Neuronal stem cell (in vitro differentiated cells): ENCODE results near the gene TBK1.

Experiments used
- DNase-seq: peaks from one replicate; pipeline ENCODE4 v3.0.0-alpha.2; 2013; ENCODE audit warnings: low spot score
- H2AFZ ChIP-seq: one replicate; pipeline ENCODE4 v1.6.1; 2013; ENCODE audit warnings: mild to moderate bottlenecking, low read length, inconsistent platforms
- H2AK5ac ChIP-seq: 2 replicates; pipeline ENCODE4 v1.6.1; 2013; ENCODE audit warnings: low read depth, mild to moderate bottlenecking, inconsistent platforms, low read length, moderate library complexity, mixed read lengths
- H2BK120ac ChIP-seq: 2 replicates; pipeline ENCODE4 v1.6.1; 2013; ENCODE audit warnings: low read depth, mild to moderate bottlenecking, inconsistent platforms, low read length, moderate library complexity, mixed read lengths
- H2BK12ac ChIP-seq: one replicate; pipeline ENCODE4 v1.6.1; 2013; ENCODE audit warnings: low read length, inconsistent platforms
- H2BK15ac ChIP-seq: 2 replicates; pipeline ENCODE4 v1.6.1; 2013; ENCODE audit warnings: mild to moderate bottlenecking, low read length, inconsistent platforms, mixed read lengths
- H2BK5ac ChIP-seq: one replicate; pipeline ENCODE4 v1.6.1; 2013; ENCODE audit warnings: inconsistent platforms, mild to moderate bottlenecking, low read length, moderate library complexity
- H3K14ac ChIP-seq: one replicate; pipeline ENCODE4 v1.6.1; 2013; ENCODE audit warnings: low read length, inconsistent platforms
- H3K18ac ChIP-seq: 2 replicates; pipeline ENCODE4 v1.6.1; 2013; ENCODE audit warnings: low read length, inconsistent platforms
- H3K23ac ChIP-seq: 2 replicates; pipeline ENCODE4 v1.6.1; 2013; ENCODE audit warnings: low read depth, mild to moderate bottlenecking, mixed read lengths, low read length, inconsistent platforms; ENCODE audit not compliant: poor library complexity
- H3K27ac ChIP-seq: replicated peaks from 3 replicates; pipeline ENCODE4 v1.5.1; 2013; ENCODE audit warnings: low read length, inconsistent platforms
- H3K27me3 ChIP-seq, 3 experiments: 2 replicates each; pipeline ENCODE4 v1.6.1; 2013; ENCODE audit warnings: low read length in 3 of 3, mild to moderate bottlenecking in 2 of 3, inconsistent platforms in 1 of 3, low read depth in 1 of 3, mixed read lengths in 1 of 3, moderate library complexity in 1 of 3; ENCODE audit not compliant: control insufficient read depth in 3 of 3, insufficient read depth in 3 of 3
- H3K36me3 ChIP-seq, 2 donors: replicated peaks in 1 of 2; 2 replicates each; pipeline ENCODE4 v1.6.1; 2013; ENCODE audit warnings: low read length in 2 of 2; ENCODE audit not compliant: control insufficient read depth in 2 of 2, insufficient read depth in 2 of 2
- H3K4ac ChIP-seq: 2 replicates; pipeline ENCODE4 v1.6.1; 2013; ENCODE audit warnings: inconsistent platforms, mild to moderate bottlenecking, low read length, moderate library complexity
- H3K4me1 ChIP-seq, 2 donors: 1 replicate in 1 of 2; 2 replicates in 1 of 2; pipeline ENCODE4 v1.6.1; 2013; ENCODE audit warnings: low read length in 2 of 2, low read depth in 1 of 2; ENCODE audit not compliant: control insufficient read depth in 2 of 2, insufficient read depth in 1 of 2
- H3K4me2 ChIP-seq: one replicate; pipeline ENCODE4 v1.6.1; 2013; ENCODE audit warnings: mild to moderate bottlenecking, low read length, inconsistent platforms; ENCODE audit not compliant: insufficient read depth, poor library complexity, severe bottlenecking
- H3K4me3 ChIP-seq, 2 donors: 2 replicates each; pipeline ENCODE4 v1.5.1; 2013; ENCODE audit warnings: low read length in 2 of 2, mild to moderate bottlenecking in 2 of 2, inconsistent platforms in 1 of 2, moderate library complexity in 1 of 2
- H3K79me1 ChIP-seq: one replicate; pipeline ENCODE4 v1.6.1; 2013; ENCODE audit warnings: low read depth, mild to moderate bottlenecking, inconsistent platforms, low read length, moderate library complexity
- H3K9ac ChIP-seq: one replicate; pipeline ENCODE4 v1.6.1; 2013; ENCODE audit warnings: mild to moderate bottlenecking, low read depth, low read length, inconsistent platforms; ENCODE audit not compliant: poor library complexity
- H3K9me3 ChIP-seq, 2 donors: replicated peaks in 1 of 2; 2 replicates each; pipeline versions ENCODE3 to v1.6.1; 2013; ENCODE audit warnings: low read length in 2 of 2, mild to moderate bottlenecking in 2 of 2, inconsistent platforms in 1 of 2, low read depth in 1 of 2, mixed read lengths in 1 of 2, moderate library complexity in 1 of 2; ENCODE audit not compliant: control insufficient read depth in 2 of 2, insufficient read depth in 1 of 2
- H4K8ac ChIP-seq: one replicate; pipeline ENCODE4 v1.6.1; 2013; ENCODE audit warnings: low read depth, mild to moderate bottlenecking, inconsistent platforms, low read length, moderate library complexity
- H4K91ac ChIP-seq: one replicate; pipeline ENCODE4 v1.6.1; 2013; ENCODE audit warnings: low read length, low read depth, mild to moderate bottlenecking, inconsistent platforms; ENCODE audit not compliant: poor library complexity
- WGBS, 2 donors: extraction: QIAGEN DNeasy Blood & Tissue Kit; methylation state at CpG; one replicate each; pipeline ENCODE4 v1.1.7; 2013; ENCODE audit warnings: missing lambda C conversion rate in 2 of 2, mixed read lengths in 1 of 2; ENCODE audit not compliant: insufficient read length in 2 of 2, insufficient replicate concordance in 1 of 2; ENCODE audit errors: extremely low coverage in 2 of 2; 5-methylcytosine and 5-hydroxymethylcytosine counted together

The TBK1 gene

GRCh38 chr12:64428956-64429355 lies 23.0 kb upstream of the TBK1 start:
- no peaks in the 10 kb centered on the region for H3K4me1 ChIP-seq
- no peak overlapping the region for H4K91ac ChIP-seq
- H2BK120ac ChIP-seq: no peak overlapping the region
- H4K8ac ChIP-seq: no peak overlapping the region
- no peak overlapping the region for H3K4me3 ChIP-seq
- no peaks in the 10 kb centered on the region for H3K27me3 ChIP-seq
- no peak overlapping the region for H3K4me2 ChIP-seq
- H3K79me1 ChIP-seq: no peaks in the 10 kb centered on the region
- no peak overlapping the region for H3K9ac ChIP-seq
- no peak overlapping the region for H3K4ac ChIP-seq
- no peak overlapping the region for H3K23ac ChIP-seq
- no peak overlapping the region for H2BK12ac ChIP-seq
- WGBS, 2 donors: no CpG with 5 or more reads among the region's 4 CpGs
- H3K27ac ChIP-seq: no peak overlapping the region
- no peak overlapping the region for H2BK5ac ChIP-seq
- H2BK15ac ChIP-seq: no peak overlapping the region
- H3K36me3 ChIP-seq: peaks cover 34 to 100% of the 10 kb centered on the region in 2 donors
- no peak overlapping the region for H3K14ac ChIP-seq
- DNase-seq: no peak
- H3K18ac ChIP-seq: no peak overlapping the region
- no peak overlapping the region for H2AFZ ChIP-seq
- H3K9me3 ChIP-seq: no peaks in the 10 kb centered on the region
- no peak overlapping the region for H2AK5ac ChIP-seq

- no peak overlapping the region for H3K18ac ChIP-seq
- H3K4me2 ChIP-seq: no peak overlapping the region
- H3K14ac ChIP-seq: no peak overlapping the region
- no peak overlapping the region for H2BK15ac ChIP-seq
- H3K27me3 ChIP-seq: no peaks in the 10 kb centered on the region
- no peak overlapping the region for H4K91ac ChIP-seq
- DNase-seq: no peak
- H2AK5ac ChIP-seq: no peak overlapping the region
- H3K79me1 ChIP-seq: no peaks in the 10 kb centered on the region
- H3K27ac ChIP-seq: no peak overlapping the region
- no peak overlapping the region for H3K9ac ChIP-seq
- no peaks in the 10 kb centered on the region for H3K9me3 ChIP-seq
- no peak overlapping the region for H2BK5ac ChIP-seq
- H3K4ac ChIP-seq: no peak overlapping the region
- no peak overlapping the region for H3K23ac ChIP-seq
- H3K36me3 ChIP-seq: peaks cover 32 to 100% of the 10 kb centered on the region in 2 donors
- no peak overlapping the region for H4K8ac ChIP-seq
- no CpG with 5 or more reads among the region's 2 CpGs for whole genome bisulfite sequencing, 2 donors
- H3K4me1 ChIP-seq: no peaks in the 10 kb centered on the region
- no peak overlapping the region for H3K4me3 ChIP-seq
- H2AFZ ChIP-seq: no peak overlapping the region
- no peak overlapping the region for H2BK12ac ChIP-seq
- H2BK120ac ChIP-seq: no peak overlapping the region
These were observed 21.0 kb upstream of the TBK1 start for GRCh38 chr12:64430886-64431285.

- Histone ChIP-seq H4K91ac (no peak overlapping the region), H2AFZ (no peak overlapping the region), H3K14ac (no peak overlapping the region), H3K9ac (no peak overlapping the region), H4K8ac (no peak overlapping the region), H3K36me3 (peaks cover 34 to 100% of the 10 kb centered on the region in 2 donors), H3K79me1 (no peaks in the 10 kb centered on the region), H2BK120ac (no peak overlapping the region), H3K4me3 (no peak overlapping the region), H3K23ac (no peak overlapping the region), H3K27ac (no peak overlapping the region), H3K4ac (no peak overlapping the region), H3K4me1 (no peaks in the 10 kb centered on the region), H2AK5ac (no peak overlapping the region), H3K9me3 (no peaks in the 10 kb centered on the region), H3K27me3 (no peaks in the 10 kb centered on the region), H2BK5ac (no peak overlapping the region), H3K18ac (no peak overlapping the region), H2BK15ac (no peak overlapping the region), H3K4me2 (no peak overlapping the region), H2BK12ac (no peak overlapping the region)
- no CpG with 5 or more reads among the region's 4 CpGs for WGBS, 2 donors
- no peak for DNase-seq
These were observed 20.1 kb upstream of the TBK1 start for GRCh38 chr12:64431791-64432190.

GRCh38 chr12:64433915-64434314 lies 18.0 kb upstream of the TBK1 start:
- H3K14ac ChIP-seq: no peak overlapping the region
- no peaks in the 10 kb centered on the region for H3K4me1 ChIP-seq
- no peak overlapping the region for H2BK5ac ChIP-seq
- H4K91ac ChIP-seq: no peak overlapping the region
- no peak overlapping the region for H2BK15ac ChIP-seq
- H3K4me3 ChIP-seq: no peak overlapping the region
- no peak overlapping the region for H3K4me2 ChIP-seq
- no peak overlapping the region for H3K18ac ChIP-seq
- H2BK12ac ChIP-seq: no peak overlapping the region
- no peak overlapping the region for H3K23ac ChIP-seq
- H3K36me3 ChIP-seq: peaks cover 37 to 100% of the 10 kb centered on the region in 2 donors
- no peak overlapping the region for H3K9ac ChIP-seq
- no peaks in the 10 kb centered on the region for H3K79me1 ChIP-seq
- H2AK5ac ChIP-seq: no peak overlapping the region
- DNase-seq: no peak
- H3K4ac ChIP-seq: no peak overlapping the region
- no peaks in the 10 kb centered on the region for H3K27me3 ChIP-seq
- H2BK120ac ChIP-seq: no peak overlapping the region
- no CpG with 5 or more reads among the region's 5 CpGs for WGBS, 2 donors
- H3K9me3 ChIP-seq: no peaks in the 10 kb centered on the region
- H3K27ac ChIP-seq: no peak overlapping the region
- H2AFZ ChIP-seq: no peak overlapping the region
- no peak overlapping the region for H4K8ac ChIP-seq
